GM21390 (cell line): ENCODE data around the gene RILPL1.
"Not testable (repeated sequence)": the region's sequence is repeated elsewhere in the genome, so short reads cannot be mapped to it uniquely, and the experiment has no call there.

Experiments
- ATAC-seq: cut with Tn5 transposase; IDR thresholded peaks from one replicate; pipeline ENCODE4 v1.9.1; 2021; ENCODE audit not compliant: unreplicated experiment

The RILPL1 gene

DNA sequence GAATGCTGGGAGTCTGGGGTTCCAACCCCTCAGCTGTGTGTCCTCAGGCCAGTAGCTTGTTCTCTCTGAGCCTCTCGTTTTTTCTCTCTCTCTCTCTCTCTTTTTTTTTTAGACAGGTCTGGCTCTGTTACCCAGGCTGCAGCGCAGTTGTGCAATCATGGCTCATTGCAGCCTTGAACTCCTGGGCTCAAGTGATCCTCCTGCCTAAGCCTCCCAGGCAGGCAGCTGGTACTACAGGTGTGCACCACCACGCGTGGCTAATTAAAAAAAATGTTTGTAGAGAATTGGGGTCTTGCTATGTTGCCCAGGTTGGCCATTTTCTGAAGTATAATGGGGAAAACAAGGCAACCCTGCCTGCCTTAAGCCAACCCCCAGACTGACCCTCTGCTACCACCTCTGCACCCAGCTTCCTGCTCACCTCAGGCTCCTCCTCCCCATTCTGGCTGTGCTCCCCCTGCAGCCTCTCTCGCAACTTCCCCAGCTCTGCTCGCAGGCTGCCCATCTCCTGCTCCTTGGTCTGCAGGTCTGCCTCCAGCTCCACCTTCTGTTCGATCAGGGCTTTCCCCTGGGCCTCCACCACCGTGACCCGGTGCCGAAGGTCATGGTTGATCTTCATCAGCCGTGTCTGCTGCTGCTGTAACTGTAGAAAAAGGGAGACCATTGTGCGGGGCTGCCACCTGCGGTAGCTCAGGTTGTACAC, 35.2 kb downstream of the RILPL1 start:
- ATAC-seq, result no peak

DNA sequence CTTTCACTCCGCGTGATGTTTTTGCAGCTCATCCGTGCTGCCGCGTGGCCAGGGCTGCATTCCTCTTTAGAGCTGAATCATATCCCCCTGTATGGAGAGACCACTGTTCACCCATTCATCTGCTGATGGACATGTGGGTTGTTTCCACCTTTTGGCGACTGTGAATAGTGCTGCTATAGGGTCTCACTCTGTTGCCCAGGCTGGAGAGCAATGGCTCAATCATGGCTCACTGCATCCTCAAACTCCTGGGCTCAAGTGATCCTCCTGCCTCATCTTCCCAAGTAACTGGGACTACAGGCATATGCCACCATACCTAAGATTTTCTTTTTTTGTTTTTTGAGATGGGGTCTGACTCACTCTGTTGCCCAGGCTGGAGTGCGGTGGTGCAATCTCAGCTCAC, 36.5 kb downstream of the RILPL1 start:
- ATAC-seq, result no peak

DNA sequence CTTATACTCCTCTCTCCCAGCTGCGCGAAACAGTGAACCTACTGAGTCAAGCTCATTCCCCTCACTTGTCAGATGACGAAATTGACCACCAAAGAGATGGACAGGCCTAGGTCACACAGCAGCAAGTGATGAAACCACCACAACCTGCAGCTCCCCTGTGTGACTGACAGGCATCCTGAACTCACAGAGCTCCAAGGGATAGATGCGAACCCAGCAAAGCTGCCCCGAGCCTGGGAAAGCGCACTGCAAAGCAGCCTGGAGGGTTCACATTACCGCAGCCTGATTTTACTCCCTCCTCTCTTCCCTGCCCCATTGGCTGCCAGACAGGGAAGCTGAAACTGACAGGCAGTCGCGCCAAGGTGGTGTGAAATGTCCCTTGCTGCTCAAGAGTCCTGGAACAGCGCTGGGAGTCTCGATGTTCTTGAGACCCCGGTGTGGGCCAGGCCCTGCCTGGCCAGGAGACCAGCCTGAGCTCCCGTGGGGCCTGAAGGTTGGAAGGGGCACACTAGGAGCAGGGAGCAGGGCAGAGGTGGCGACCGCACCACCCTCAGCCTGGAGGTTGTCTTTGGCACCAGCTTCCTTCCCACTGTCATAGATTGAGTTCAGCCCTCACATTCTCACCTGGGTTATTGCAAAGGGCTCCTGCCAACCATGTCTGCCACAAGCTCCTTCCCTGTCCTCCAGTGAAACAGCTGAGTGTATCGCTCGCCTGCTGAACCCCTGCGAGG, 39.2 kb downstream of the RILPL1 start:
- ATAC-seq, result no peak

DNA sequence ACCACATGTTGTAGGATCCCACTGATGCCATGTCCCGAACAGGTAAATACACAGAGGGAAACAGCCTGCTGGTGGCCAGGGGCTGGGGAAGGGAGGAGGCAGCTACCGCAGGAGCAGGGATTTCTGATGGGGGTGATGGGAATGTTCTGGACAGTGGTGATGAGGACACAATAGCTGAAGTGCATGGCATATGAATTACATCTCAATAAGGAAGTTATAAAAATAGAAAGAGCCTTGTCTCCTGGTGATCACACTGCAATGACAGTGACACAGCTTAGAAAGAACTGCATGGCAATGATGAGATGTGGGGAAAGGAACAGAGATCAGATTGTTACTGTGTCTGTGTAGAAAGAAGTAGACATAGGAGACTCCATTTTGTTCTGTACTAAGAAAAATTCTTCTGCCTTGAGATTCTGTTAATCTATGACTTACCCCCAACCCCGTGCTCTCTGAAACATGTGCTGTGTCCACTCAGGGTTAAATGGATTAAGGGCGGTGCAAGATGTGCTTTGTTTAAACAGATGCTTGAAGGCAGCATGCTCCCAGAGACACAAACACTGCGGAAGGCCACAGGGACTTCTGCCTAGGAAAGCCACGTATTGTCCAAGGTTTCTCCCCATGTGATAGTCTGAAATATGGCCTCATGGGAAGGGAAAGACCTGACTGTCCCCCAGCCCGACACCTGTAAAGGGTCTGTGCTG, 41.0 kb downstream of the RILPL1 start:
- ATAC-seq, result not testable (repeated sequence)

DNA sequence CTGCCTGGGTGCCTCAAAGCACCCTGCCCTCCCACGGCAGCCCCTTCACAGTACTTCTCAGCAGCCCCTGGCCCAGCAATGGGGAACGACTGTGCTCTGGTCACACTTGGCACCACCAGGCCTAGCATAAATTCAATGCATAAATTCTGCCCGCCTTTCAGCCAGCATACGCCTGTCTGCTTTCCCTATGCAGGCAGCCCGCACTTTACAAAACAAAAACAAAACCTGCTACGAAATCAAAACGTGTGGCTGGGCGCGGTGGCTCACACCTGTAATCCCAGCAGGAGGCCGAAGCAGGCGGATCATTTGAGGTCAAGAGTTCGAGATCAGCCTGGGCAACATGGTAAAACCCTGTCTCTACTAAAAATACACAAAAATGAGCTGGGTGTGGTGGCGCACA, 42.0 kb downstream of the RILPL1 start:
- no peak for ATAC-seq

DNA sequence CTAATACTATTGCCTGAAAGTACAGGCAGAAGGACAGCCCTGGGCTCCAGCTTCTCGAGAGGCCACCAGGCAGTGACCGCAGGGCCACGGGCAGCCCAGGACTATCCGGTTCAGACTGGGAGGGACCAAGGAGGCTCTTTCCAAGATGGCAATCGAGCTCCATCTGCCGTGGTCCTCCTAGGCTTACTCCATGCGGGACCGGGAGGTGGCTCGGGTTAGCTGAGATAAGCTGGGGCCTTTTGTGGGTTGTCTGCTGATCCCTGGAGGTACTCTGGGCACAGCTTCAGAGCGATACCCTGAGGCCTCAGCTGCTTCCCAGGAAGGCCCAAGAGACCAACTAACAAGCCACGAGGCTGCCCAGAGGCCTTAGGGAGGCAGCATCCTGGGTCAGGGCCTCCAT, 42.5 kb downstream of the RILPL1 start:
- ATAC-seq, result no peak

DNA sequence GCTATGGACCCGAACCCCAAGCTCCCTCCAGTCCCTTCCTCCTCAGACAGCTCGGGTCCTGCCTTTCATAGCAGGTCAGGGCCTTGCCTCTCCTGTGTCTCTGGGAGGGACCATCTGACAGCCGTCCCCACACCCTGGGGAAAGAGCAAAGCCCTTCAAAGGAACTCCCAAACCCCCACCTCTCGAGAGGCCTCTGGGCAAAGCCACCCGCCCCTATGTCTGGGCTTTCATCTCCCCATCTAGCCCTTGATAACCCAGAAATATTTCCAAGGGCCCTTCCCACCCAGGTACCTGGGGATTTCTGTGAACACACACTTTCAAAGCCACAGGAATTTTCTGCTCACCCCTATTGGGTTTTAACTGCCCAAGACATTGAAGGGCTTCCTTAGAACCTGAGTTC, 43.4 kb downstream of the RILPL1 start:
- ATAC-seq, result no peak

DNA sequence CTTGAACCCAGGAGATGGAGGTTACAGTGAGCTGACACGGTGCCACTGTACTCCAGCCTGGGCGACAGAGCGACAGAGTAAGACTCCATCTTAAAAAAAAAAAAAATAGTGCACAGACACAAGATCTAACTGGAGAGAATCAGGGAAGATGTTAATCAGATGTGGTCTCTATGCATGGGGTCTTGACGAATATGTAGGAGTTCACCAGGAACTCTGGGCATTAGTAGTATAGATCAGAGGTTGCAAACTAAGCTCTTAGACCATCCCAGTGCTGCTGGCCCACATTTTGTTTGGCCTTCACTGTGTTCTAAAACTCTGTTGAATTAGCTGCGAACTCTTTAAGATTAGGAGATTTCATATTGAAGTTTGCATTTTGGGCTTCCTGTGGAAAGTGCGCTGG, 43.9 kb downstream of the RILPL1 start:
- no peak for ATAC-seq

DNA sequence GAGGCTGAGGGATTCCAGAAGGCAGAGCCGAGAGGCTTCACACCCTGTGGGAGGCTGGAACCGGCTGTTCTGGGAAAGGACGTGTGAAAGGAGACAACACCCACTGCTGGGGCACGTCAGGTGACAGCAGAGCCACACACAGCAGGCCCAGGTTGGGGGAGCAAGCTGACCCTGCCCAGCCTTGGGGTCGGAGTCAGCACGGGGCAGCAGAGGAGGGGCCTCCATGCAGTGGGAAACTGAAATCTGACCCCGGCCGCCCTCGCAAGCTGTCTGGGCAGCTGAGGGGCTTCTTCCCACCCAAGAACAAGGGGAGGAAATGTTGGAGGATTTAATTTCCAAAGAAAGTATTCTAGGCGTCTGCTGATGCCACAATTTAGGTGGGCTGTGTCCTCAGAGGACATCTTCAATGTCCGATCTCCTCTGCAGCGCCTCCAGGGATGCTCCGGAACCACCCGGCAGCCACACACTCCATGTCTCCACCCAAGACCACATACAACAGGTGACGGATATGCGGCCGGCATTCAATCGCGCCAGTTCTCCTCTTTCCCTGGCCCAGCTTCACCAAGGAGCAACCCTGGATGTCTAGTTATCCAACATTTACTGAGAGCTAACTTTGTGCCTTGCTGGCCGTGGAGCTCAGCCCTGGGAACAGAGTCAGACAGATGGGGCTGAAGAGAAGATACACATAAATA, 44.8 kb downstream of the RILPL1 start:
- ATAC-seq, result no peak

DNA sequence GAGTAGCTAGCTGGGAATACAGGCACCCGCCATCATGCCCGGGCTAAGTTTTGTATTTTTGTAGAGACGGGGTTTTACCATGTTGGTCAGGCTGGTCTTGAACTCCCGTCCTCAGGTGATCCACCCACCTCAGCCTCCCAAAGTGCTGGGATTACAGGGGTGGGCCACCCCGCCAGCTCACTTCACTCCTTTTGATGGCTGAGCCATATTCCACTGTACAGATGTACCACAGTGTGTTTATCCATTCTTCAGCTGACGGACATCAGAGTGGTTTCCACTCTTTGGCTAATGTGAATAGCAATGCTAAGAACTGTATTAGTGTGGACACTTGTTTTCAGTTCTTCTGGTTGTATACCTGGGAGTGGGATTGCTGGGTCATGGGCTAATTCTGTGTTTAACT, 46.1 kb downstream of the RILPL1 start:
- no peak for ATAC-seq

DNA sequence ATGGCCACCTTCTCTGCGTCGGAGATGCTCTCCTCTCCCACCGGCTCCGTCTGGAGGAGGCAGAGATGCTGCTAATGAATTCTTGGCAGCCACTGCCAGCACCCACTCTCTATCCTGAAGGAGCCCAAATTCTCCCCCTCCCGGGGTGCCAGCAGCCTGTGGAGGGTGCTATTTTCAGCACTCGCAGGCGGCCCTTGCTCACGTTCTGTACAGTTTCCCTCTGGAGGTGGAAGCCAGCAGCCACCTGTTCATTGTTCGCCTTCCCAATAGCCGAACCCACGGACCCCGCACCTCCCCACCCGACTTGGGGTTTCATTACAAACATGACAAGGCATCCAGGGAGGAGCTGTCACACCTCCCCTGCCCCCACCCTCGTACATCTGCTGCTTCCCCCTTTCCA, 47.8 kb downstream of the RILPL1 start:
- ATAC-seq, result no peak

DNA sequence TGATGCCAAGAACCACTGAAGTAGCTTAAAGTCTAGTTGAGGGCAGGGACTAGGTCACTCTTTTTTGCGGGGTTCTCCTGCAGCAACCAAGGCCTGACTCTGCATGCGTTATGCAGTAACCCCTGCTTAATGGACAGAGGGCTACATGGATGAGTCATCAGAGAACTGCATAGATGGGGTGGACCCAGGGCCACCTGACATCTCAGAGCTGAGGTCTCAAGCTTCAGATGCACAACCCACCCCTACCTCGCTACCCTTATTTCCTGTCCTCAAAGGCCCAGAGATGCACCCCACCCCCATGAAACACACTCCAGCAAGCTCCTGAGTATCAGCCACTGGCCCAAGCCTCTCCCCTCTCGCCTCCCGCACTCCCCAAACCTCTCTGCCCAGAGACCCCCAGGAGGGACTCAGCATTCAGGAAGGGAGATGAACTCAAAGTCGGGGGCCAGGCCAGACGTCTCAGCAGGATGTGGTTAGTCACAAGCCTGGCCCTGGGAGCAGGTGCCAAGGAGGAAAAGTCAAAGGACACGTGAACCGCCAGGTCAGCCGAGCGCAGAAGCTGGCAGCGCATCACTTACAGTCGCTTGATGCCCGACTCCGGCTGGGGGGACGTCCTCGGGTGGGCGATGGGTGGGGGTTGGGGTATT, 49.8 kb downstream of the RILPL1 start:
- no peak for ATAC-seq

DNA sequence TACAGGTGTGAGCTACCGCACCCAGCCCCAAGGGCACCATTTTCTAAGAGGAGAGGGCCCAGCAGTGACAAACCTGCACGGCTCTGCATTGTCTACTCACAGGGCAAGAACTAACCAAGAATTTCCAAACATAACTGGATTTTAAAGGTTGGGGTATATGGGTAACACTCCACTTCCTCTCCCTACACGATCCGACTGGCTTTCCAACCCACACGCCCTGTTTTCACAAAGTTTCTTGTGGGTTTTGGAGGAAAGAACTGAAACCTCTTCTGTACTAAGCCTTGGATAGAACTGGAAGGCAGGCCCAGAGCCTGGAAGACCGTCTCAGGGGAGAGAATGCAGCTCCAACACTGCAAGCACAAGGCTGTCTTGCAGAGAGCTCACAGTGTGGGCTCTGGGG, 50.6 kb downstream of the RILPL1 start:
- no peak for ATAC-seq

DNA sequence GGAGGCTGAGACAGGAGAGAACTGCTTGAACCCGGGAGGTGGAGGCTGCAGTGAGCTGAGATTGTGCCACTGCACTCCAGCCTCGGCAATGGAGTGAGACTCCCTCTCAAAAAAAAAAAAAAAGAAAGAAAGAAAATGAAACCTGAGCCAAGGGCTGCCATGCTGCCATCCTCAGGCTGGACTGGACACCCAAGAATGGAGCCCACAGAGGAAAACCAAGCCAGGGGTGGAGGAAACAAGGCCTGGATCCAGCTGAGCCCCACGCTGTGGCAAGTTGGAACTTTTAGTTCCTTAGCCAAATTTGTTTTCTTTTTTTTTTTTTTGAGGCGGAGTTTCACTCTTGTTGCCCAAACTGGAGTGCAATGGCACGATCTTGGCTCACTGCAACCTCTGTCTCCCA, 52.3 kb downstream of the RILPL1 start:
- ATAC-seq, result not testable (repeated sequence)

DNA sequence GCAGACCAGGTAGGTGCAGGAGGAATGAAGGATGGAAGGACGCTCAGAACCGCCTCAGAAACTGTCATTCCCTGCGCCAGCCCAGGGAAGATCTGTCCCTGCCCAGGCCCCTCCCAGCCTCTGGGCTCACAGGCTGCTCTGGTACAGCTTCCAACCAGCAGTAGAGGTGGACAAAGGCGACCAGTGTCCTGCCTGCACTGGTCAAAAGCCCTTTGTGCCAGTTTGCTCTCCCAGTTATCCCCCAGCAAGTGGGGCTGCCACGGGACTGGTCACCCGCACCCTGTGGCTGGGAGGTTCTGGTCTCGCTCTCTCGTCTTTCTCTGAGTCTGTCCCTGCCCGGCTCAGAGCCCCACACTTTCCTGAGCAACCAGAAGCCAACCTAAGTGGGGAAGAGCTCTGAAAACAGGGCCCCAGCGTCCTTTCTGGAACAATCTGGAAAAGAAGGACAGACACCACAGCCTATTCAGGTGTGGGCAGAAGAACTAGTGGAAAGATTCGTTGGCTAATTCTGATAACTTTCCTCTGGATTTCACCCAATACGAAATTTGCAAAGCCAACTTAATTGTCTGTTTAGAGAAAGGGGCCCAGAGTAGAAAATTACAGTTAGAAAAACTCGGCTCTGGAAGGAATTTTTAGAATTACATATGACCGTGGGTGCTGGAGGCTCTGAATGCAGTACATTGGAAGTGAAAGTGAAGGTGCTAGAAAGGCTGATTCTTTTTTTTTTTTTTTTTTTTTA, 53.9 kb downstream of the RILPL1 start:
- ATAC-seq, result no peak

DNA sequence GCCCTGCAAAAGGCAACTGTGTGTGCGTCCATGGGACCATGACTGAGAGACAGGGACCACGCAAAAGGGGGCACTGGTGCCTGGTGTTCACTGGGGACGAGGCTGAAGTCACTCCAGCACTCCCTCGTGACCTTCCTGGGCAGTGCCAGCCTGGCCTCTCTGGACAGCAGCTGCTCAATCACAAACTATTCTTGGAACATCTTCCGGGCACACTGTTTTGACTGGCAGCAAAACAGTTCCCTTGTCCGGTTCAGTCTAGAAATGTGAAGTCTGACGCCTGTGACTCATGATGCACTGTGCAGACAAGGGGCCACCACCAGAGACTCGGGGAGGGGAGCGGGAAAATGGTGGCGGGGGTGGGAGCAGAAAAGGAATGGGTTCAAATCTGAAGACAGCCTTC, 54.8 kb downstream of the RILPL1 start:
- no peak for ATAC-seq

DNA sequence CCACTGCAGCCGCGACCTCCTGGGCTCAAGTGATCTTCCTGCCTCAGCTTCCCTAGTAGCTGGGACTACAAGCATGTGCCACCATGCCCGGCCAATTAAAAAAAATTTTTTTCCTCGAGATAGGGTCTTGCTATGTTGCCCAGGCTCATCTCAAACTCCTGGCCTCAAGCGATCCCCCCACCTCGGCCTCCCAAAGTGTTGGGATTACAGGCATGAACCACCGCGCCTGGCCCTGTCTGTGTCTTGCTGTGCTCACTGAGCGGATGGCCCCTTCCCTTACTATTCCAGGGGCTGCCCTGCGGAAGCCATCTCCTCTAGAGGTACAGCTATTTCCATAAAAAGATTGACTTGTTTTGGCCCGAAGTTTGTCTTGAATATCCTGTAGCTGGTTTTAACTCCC, 55.5 kb downstream of the RILPL1 start:
- ATAC-seq, result no peak

DNA sequence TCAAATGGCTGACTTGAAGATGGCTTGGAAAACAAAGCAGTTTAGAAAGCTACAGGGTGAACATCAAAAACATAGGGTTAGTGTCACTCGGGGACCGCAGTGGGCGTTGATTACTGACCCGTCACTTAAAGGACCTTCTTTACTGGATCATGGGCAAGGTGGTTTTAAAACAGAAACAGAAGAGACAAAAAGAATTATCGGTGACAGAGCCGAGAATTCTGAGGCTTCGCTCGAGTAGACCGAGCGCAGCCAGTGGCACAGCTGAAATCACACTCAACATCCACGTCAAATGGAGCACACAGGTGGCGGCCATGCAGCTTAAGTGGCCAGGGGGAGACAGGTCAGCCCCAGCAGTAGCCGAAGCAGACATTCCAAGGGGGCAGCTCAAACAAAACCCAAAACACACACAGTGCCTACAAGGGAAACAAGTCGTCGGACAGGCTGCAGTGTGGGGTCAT, 58.2 kb downstream of the RILPL1 start:
- ATAC-seq, result no peak

DNA sequence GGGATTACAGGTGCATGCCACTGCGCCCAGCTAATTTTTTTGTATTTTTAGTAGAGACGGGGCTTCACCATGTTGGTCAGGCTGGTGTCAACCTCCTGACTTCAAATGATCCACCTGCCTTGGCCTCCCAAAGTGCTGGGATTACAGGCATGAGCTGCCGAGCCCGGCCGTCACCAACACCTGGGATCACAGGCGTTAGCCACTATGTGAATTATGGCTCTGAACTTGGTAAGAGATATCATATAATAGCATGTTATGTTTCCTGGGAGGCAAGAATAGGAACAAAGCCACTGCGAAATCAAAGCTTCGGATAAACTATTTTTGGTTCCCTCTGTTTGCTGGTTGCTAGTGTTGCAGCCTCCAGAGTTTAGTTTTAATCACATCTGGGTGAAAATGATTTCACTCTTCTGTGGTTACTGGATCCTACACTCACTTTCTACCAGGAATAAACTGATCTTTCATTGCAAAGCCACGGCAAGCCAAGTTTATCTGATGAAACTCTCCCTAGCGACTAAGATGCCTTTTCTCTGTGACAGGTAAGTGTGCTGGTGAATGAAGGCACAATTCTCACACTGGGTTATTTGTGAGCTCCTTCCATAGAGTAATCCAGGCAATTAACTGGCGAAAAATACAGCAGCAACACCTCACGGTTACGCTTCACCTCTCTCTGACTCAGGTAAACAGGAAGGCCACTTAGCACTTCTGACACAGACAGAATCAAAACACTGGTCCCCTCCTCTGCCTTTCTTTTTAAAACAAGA, 58.9 kb downstream of the RILPL1 start:
- no peak for ATAC-seq

DNA sequence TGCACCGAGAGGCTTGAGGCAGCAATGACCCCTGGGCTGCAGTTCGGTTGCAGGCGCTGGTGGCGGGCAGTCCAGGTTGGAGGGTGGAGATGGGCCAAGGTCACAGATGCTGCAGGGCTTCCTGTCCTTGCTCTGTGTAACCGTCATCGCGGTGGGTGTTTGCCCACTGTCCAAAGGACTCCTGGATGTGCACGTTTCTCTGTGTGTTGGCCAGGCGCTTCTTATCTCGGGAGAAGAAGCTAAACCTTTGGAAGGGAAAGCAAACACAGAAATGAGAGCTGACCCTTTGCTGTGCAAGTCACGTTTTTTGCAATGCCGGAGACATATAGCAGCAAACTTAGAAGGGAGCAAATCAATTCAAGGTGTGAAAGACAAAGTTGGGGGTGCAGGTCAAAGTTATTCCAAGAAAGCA, 61.1 kb downstream of the RILPL1 start:
- no peak for ATAC-seq
